GM12801 (cell line): ENCODE data around the gene PTPRN2.

Experiments
- CTCF ChIP-seq: IDR thresholded peaks from one replicate; pipeline ENCODE4 v1.5.1; 2011; ENCODE audit warnings: control low read depth; ENCODE audit not compliant: insufficient read length; ENCODE audit errors: extremely low read depth

Gene PTPRN2

GRCh38 chr7:157943561-157943960 lies 644.1 kb downstream of the PTPRN2 start:
- no peak for TF ChIP-seq CTCF

GRCh38 chr7:157941210-157941609 lies 646.4 kb downstream of the PTPRN2 start:
- TF ChIP-seq CTCF: no peak

GRCh38 chr7:157940497-157940896 lies 647.1 kb downstream of the PTPRN2 start:
- TF ChIP-seq CTCF: no peak

GRCh38 chr7:157938211-157938610 lies 649.4 kb downstream of the PTPRN2 start:
- no peak for TF ChIP-seq CTCF

GRCh38 chr7:157937406-157937805 lies 650.2 kb downstream of the PTPRN2 start:
- TF ChIP-seq CTCF: no peak

- TF ChIP-seq CTCF: no peak
Measured at GRCh38 chr7:157936976-157937375, 650.6 kb downstream of the PTPRN2 start.

- no peak for TF ChIP-seq CTCF
Measured at GRCh38 chr7:157932498-157933218, 655.0 kb downstream of the PTPRN2 start.

- no peak for TF ChIP-seq CTCF
Measured at GRCh38 chr7:157930926-157931466, 656.6 kb downstream of the PTPRN2 start.
